GM18909 (cell line): ENCODE results near the gene STARD13.
A peak's percentile ranks its signal among the peaks of the same experiment; 100 is the strongest.

Source experiments
- ATAC-seq: cut with Tn5 transposase; IDR thresholded peaks from one replicate; pipeline ENCODE4 v1.9.1; 2021; ENCODE audit warnings: mild to moderate bottlenecking; ENCODE audit not compliant: unreplicated experiment, poor library complexity

The STARD13 gene

DNA sequence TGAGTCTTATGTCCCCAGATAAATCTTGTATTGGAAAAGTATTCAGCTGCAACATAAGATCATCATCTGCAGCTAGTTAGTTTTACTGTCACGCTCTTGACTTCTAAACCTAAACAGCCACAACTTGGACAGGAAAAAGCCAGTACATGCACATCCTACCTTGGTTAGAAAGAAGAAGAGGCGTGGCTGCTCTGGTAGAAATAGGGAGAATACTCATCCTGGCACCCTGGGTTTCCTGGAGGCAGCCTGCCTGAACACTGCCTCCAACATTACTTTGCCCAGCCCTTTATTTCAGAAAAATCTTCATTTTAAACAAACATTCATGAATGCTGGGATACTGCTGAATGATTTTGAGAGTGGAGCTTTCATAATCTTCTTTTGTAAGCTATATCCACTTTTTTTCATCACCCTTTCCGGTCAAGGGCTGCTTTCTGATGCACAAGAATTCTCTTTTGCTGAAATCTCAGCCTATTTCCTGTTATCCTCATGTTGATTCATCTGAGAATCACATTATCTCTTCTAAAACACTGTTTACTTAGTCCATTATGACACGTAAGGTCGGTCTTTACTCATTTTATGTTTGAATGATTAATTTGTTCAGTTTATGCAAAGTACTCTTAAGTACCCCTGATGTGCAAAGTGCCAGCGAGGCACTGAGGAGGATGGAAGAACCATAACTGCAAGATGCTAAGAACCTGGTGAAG, 55.2 kb downstream of the STARD13 start:
- no peak for ATAC-seq

DNA sequence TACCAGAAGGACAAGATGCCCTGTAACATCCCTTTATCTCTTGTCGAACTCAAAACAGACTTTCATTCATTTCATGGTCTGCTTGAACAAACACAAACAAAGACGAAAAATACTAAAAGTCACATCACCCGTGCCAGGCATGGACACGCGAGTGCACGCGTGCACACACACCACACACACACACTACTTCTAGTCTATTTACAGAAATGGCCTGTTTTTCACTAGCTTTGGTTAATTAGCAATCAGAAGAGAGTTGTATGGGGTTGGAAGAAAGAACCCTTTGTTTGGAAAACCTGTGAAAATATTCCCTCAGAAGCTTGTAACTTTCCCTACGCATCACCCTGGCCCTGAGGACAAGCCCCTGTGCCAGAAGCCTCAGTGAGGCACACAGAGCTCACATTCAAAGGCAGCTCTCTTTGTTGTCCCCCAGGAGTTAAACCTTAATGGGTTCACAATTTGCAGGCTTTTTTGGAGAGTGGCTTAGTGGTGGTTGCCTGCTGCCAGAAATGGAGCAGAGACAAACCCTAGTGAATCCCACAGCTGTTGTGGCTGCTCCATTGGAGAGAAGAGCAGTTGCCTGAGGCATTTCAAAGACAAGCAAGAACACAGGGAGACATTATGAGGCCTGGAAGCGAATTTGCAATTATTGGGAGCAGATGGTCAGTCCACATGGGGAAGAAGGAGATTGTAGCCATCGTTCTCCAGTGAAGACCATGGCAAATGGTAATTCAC, 55.9 kb downstream of the STARD13 start:
- ATAC-seq = no peak

DNA sequence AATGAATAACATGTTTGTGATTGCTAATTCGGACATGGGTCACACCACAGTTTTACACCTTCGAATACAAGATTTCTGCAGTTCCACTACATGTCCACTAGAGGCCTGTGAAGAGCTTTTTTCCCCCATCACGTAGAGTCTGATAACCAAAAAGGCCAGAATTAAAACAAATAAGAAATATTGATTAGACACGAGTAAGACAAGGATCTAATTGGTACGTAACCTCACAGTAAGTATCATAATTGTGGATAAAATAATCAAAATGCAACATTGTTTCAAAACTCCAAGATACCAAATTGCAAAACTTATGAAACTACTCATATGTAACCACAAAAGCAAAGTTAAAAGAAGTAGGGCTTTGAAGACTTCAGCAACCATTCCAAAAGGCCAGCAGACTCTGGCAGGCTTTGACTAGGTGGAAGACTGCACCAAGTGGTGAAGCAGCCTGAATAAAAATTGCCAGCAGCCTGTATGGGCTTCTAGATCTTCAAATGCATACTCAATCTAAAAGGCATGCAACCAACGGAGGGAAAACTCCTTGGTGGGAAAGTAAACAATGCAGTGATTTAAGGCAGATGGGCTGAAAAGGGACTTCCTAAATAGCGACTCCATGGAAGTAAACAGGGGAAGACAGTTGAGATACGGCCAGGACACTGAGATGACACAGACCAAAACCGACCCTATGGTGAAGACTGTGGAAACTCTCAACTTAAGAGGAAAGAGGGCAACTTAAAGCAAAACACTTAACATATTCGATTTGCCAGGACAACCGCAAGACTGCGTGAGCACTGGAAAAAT, 56.7 kb downstream of the STARD13 start:
- ATAC-seq = peak; percentile 81

DNA sequence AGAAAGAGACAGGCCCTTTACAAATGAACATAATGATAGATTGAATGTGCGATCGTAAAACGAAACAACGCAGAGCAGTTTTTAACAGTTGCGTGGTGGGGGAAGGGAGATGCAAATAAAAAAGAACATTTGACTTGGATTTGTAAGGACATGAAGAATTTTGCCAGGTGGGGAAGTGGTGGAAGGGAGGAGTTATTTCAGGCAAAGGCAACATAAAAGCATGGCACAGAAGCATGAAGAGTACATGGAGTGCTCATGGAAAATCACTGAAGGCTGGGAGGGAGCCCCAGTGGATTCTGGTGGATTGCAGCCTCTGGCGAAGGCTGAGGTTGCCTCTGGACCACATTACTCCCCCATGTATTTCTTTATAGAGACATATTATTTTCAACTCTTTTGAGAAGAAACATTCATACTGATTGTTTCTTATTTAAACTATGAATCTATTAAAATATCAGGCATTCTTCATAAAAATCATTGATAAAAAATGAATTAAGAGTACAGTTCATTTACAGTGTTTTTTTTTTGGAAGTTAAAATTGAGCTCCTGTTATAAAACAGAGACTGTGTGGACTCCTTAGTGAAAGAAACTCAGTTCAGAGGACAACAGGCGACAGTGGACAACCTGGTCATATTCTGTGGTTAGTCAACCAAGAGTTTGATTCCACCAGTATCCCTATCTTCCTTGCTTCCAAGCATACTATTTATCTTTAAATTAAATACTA, 57.5 kb downstream of the STARD13 start:
- peak; percentile 12 for ATAC-seq

DNA sequence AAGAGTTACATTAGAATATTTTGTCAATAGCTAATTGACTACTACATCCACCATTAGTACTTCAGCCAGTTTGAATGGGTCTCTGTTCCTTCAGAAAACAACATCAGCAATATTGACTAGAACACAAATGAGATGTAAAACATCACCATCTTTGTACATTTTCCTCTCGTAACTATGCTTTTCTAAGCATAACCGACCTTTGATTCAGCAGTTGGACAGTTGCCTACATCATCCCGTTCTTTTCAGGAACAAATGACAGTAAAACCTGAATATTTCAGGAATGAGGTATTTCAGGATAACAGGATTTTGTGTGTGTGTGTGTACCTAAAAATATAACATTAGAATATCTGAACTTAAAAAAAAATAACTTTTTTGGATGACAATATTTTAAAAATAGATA, 60.9 kb downstream of the STARD13 start:
- no peak for ATAC-seq

DNA sequence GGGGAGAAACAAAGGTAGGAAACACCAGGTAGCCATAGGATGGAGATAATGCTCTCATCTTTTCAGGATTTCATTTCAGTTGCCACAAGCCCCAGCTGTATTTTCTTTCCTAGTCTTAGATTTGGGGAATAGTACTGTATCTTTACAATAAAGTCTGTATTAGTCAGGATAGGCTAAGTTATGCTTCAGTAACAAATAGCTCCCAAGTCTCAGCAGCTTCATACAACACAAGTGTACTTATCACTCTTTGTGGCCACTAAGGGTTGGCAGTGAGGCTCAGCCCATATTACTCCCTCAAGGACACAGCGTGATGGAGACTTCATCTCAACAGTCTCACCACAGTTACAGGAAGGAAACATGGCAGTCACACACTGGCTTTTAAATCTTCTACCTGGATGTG, 61.4 kb downstream of the STARD13 start:
- no peak for ATAC-seq

DNA sequence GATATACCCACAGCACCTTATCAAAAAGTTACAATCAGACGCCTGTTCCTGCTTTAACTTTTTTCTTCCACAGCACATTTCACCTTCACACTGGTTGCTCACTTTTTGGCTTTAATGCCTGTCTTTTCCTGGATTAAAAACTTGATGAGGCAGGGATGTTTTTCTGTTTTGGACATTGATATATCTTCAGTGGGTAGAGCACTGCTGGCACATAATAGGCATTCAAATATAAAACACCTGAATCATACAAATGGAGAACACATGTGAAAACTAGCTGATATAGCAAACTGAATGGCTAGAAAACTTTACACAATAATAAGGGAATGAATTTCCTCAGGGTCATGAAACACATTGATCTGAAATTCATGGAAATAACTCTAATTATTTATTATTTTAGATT, 65.6 kb downstream of the STARD13 start:
- ATAC-seq = no peak

DNA sequence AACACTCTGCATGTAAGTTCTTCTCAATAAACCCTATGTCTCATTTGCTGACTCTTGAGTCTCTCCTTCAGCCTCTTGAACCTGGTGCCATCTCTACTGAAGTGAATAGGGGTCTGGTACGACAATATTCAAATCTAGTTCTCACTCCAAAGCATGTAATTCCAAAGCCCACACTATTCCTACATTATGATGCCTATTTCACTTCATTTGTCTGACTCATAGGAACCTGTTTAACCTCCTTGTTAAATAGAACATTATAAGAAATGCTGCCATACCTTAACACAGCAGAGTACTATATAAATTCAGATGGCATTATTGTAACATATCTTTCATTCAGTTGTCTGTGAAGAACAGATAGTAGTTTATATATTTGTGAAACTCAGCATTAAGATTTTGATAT, 67.1 kb downstream of the STARD13 start:
- ATAC-seq = no peak

DNA sequence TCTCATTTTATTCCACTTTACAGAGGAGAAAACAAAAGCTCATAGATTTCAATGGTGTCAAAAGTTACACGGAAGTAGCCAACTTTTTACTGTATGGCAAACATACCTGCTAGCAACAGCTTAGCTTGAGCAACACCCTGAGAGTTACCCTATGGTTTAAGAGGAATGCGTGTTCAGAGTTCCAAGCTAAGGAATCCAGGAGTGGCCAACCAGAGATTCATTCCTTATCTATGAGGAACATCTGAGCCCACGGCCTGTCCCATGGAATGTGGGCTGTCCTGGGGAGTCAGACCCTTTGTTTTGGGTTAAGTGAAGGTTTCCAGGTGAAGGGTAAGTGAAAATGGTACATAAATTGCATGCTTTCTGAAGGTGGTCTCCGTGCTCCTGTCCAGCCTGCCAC, 67.5 kb downstream of the STARD13 start:
- no peak for ATAC-seq

DNA sequence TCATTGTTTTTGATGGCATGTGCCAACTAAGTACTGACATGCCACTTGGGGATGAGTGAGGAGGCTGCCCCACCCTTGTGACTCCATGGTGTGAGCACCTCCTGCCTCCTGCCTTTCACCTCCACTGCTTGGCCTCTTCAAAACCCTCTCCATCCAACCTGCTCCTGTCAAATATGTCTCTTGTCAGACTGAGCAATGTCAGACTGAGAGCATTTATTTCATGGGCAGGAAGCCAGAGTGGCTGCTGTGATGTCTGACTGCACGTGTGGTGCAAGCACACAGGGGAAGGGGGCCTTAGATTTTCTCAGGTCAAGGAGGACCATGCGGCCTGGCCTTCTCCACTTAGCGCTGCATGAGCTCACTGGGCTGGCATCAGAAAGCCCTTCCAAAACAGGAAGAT, 68.3 kb downstream of the STARD13 start:
- no peak for ATAC-seq

DNA sequence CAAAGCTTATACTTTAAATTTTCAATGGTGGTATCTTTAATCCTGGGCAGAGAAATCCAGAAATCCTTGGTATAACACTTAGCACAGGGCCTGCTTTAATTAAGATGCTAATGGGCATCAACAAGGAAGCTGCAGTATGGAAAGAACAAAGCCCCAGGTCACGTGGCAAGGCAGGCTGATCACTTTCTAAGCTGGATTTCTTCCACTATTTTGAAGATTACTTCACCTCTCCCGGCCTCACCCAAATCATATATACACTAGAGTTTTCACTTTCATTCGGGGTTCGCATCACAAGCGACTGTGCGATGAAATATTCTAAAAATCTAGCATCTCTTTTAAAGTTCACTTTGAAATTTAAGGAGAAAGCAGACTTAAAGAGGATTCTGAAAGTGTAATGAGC, 71.8 kb downstream of the STARD13 start:
- no peak for ATAC-seq

DNA sequence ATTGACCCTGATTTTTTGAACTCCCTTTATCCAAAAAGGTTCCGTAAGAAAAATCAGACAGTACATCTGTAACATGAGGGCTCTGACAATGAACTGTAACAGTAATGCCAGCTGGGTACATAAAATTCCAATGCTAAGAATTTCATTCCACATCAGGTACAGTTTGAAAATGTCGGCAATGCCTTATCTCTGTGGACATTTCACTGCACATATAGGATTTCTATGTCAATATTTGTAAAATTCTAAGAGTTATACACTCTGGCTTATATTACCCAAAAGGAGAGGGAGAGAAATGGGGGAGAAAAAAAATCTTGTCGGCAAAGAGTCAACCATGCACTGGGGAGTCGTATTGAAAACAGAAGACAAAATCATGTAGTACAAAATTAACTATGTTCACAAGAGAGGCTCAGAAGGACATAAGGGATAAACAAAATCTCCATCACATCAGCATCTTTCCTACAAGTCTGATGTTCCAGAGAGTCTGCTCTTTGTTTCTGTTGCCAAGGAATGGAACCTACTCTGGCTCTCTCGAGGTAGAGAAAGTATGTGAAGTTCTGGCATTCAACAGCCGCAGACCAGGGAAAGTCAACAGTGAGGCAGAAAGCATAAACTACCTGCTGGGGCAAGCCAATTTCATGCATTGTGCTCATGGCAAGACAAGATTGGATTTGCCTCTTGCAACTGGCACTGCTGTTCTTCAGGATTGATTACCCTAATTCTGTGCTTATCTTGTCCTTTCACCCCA, 72.4 kb downstream of the STARD13 start:
- ATAC-seq = no peak

DNA sequence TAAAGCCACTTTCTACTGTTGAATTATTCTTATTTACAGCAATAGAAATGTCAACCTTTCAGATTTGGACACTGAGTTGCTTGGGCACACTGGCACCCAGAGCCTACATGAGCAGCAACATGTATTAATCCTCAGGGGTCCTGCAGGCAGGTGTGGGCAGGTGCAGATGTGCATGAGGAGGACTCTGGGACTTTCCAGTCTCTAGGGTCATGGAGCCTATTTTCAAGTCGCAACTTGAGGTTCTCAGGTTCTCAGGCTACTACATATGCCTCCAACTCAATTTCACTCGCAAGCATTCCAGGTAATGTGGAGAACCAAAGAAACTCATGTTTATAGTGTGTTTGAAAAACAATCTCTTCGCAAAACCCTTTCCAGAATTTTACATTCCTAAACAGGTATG, 73.2 kb downstream of the STARD13 start:
- ATAC-seq = no peak

DNA sequence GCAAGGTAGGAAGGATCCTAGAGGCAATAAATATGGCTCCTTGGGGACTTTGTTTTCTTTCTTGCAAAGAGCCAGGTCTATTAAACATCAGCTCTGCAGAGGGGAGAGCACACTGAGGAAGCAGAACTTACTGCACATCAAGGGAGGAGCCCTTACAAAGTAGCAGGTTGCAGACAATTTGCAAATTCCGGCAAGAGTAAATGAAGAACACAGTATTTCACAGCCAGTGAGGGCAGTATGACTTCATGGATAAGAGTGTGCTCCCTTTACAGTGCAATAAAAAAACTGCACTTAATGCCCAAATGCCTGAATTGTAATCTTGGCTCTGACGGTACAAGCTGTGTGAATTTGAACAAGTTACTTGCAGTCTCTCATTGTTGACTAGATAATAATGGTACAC, 75.5 kb downstream of the STARD13 start:
- no peak for ATAC-seq

DNA sequence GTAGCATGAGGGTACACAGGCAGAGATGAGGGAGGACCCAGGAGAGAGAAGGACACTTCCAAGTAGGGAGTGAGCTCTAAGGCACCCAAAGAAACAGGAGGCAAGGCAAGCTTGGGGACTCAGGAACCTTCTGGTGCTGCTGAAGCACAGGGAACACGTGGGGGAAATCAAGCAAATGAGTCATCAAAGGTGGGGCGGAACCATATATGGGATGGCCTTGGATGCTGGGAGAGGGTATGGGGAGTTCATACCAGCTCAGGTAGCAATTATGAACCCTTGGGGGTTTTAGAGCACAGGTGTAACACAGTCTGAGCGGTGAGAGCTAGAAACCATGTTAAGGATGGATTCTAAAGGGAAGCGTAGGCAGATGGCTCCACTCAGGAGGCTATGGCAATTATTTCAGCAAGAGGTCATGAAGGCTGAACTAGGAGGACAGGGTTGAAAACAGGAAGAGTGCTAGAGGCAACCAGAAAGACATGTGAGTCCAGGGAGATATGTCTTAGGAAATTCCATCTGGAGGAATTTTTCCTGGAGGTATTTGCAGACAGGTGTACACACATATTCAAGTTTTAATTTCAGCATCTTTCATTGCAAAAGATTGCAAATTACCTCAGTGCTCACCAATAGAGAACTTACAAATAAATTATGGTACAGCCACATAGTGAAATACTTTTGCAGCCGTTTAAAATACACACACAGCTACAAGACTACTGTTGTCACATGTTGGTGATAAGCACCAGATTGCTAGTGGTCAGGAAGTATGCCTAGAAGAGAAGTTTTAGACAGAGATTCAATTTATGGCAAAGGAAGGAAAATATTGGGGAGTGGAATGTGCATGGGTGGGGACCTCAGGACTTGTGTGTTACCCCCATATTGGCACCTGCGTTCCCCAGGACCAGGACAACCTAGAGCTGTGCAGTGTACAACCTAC, 77.0 kb downstream of the STARD13 start:
- no peak for ATAC-seq

DNA sequence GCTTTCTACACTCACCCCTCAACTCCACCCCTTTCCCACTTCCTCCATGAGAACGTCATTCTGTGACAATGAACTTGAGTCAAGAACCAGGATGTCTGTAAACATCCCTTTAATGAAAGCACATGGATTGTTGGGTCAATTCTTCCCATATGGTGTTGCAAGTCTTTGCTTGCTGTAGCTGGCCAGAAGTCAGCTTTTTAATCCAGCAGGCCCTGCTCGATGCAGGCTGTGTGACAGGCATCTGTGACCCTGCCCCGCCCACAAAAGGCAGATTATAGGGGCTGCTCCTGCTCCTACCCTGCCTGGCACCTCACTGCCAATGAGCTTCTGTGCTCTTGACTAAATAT, 78.0 kb downstream of the STARD13 start:
- no peak for ATAC-seq

DNA sequence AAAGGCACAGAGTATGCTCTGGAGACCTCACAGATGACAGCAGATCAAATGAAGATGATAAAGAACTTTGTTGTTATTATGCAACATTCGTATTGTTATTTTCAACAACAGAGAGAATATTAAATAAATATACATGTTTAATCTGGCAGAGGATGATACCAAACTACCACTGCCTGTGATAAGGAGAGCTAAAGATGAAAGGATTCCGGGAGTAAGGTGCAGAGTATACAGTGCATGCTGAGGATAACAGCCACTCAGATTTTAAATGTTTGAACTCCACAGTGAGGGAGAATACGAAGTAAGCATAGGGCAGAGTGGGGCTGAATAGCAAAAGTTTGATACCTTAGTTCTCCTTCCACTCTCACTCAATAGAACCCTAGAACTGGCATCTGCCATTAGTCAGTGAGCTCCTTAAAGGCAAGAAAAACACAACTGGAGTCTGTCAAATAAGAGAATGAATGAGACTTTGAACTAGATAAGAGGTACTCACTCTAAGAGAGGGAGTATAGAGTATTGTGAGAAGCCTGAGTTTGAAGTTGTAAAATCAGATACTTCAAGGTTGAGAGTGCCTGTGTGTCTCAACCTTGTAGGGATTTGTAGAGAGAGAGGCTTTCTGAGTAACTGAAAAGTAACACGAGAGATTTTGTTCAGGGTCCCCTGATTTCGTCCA, 78.5 kb downstream of the STARD13 start:
- ATAC-seq = no peak

DNA sequence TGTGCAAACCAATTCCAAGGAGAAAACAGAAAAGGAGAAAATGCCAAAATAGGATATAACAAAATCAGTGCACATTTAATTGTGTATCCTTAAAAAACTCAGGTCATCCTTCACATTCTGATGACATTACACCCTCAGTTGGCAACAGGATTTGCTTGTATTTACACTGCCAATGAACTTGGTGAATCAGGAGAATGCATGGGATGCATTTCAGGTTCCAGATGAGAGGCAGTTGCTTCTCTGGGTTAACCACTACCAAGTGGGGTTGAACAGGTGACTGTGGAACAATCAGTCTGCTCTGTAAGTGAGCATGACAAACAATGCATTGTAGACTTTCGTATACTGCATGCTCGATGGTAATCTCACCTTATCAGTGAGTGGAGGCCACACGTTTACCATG, 79.1 kb downstream of the STARD13 start:
- no peak for ATAC-seq
